A549 (cell line): ENCODE results near the gene TBC1D24.

Experiments used
- CTCF ChIP-seq: fragments of >200 bp; sonication (Bioruptor Twin); formaldehyde crosslinking; IDR thresholded peaks from 3 replicates; pipeline ENCODE4 v1.5.1; 2016
- FOXS1 ChIP-seq: fragments of 250-450 bp; sonication (Bioruptor Pico); IDR thresholded peaks from 2 replicates; pipeline ENCODE4 v1.5.0; 2020; ENCODE audit warnings: mild to moderate bottlenecking, moderate library complexity
- MAZ ChIP-seq: fragments of 150-350 bp; IDR thresholded peaks from 2 replicates; pipeline ENCODE4 v1.6.1; 2014; ENCODE audit warnings: antibody characterized with exemption, low read depth, low read length, borderline replicate concordance
- NPAS2 ChIP-seq: fragments of 250-450 bp; sonication (Bioruptor Pico); IDR thresholded peaks from 2 replicates; pipeline ENCODE4 v1.8.0; 2022; ENCODE audit warnings: mild to moderate bottlenecking, moderate library complexity, borderline replicate concordance
- NR3C1 ChIP-seq: fragments of >200 bp; sonication (Bioruptor Twin); formaldehyde crosslinking; IDR thresholded peaks from 3 replicates; pipeline ENCODE4 v1.6.1; 2017
- POLR2A ChIP-seq: IDR thresholded peaks from 2 replicates; pipeline ENCODE4 v1.6.1; 2012; ENCODE audit warnings: mild to moderate bottlenecking, low read length
- RAD21 ChIP-seq, 2 experiments: fragments of >200 bp in 1 of 2; sonication (Bioruptor Twin) in 1 of 2; formaldehyde crosslinking in 1 of 2; IDR thresholded peaks in 1 of 2; conservative IDR thresholded peaks in 1 of 2; 2 replicates in 1 of 2; 3 replicates in 1 of 2; pipeline ENCODE4 v1.6.1; 2012 to 2018; ENCODE audit warnings: inconsistent platforms in 1 of 2
- RFX5 ChIP-seq: fragments of 450-650 bp; IDR thresholded peaks from 2 replicates; pipeline ENCODE4 v1.7.1; 2014; ENCODE audit warnings: antibody characterized with exemption, mild to moderate bottlenecking, moderate library complexity
- SMC3 ChIP-seq: fragments of >200 bp; sonication (Bioruptor Twin); formaldehyde crosslinking; IDR thresholded peaks from 3 replicates; pipeline ENCODE4 v1.6.1; 2018; ENCODE audit warnings: inconsistent platforms
- ZFP36 ChIP-seq: fragments of 450-650 bp; IDR thresholded peaks from 2 replicates; pipeline ENCODE4 v1.6.1; 2014; ENCODE audit warnings: borderline replicate concordance; ENCODE audit not compliant: partially characterized antibody

DNA sequence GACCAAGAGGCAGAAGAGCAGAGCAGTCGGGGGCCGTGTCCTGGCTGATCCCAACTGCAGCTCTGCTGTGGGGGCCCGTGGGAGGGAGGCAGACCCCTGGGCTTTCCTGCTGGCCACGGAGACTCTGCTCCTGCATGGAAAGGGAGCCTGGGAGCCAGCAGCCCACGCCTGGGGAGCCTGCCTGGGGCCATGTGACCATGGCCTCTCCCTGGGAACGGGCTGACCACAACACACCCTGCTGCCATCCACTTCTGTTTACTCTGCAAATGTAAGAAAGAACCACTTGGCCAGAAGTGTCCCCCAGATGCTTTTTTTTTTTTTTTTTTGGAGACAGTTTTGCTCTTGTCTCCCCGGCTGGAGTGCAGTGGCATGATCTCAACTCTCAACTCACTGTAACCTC, 17.0 kb upstream of the TBC1D24 start:
- TF ChIP-seq RAD21 (conservative IDR thresholded peaks at IDR 0.05 in 1 of 2, IDR thresholded peaks at IDR 0.05 in 1 of 2) (no peak), POLR2A (no peak), CTCF (no peak), FOXS1 (CRISPR knock-in tag) (no peak), RFX5 (no peak), ZFP36 (no peak), NPAS2 (no peak), MAZ (no peak), NR3C1 (no peak), SMC3 (no peak)
